B cell (primary cell): ENCODE results near the gene LSP1. TPM values are rescaled to one million over a fixed set of nuclear protein-coding genes. Genes with fewer than 3 reads are reported as not detected.

Experiments
- ATAC-seq: fragments of 200-7000 bp; cut with Tn5 transposase; one replicate; pipeline ENCODE4 v1.10.0; 2021; ENCODE audit warnings: low read depth, mild to moderate bottlenecking, moderate number of reproducible peaks, moderate library complexity
- CTCF ChIA-PET: fragments of 350-600 bp; sonication (Branson Sonifier 250); formaldehyde crosslinking; loops from one replicate; lab custom pipeline; 2021; ENCODE audit warnings: antibody characterized with exemption, inconsistent platforms; lab: Charles Lee
- POLR2A ChIA-PET: fragments of 350-600 bp; sonication (Branson Sonifier 250); formaldehyde crosslinking; loops from one replicate; lab custom pipeline; 2021; ENCODE audit warnings: antibody characterized with exemption; lab: Charles Lee
- DNase-seq: peaks from one replicate; pipeline ENCODE4 v3.0.0; 2013
- H2AFZ ChIP-seq: 2 replicates; pipeline ENCODE4 v1.6.1; 2012; ENCODE audit warnings: mild to moderate bottlenecking, low read depth, low read length; ENCODE audit not compliant: insufficient read depth, poor library complexity, severe bottlenecking
- H3K27ac ChIP-seq, 2 donors: 1 replicate in 1 of 2; 2 replicates in 1 of 2; pipeline ENCODE4 v1.5.1; 2012 to 2013; ENCODE audit warnings: low read length in 2 of 2, mild to moderate bottlenecking in 2 of 2, moderate library complexity in 1 of 2
- H3K27me3 ChIP-seq, 4 experiments: fragments of 200-600 bp in 1 of 4; sonication (generic) in 1 of 4; replicated peaks in 1 of 4; 1 replicate in 2 of 4; 2 replicates in 2 of 4; pipeline versions ENCODE4 v1.6.1 to v1.7.0; 2013 to 2016; ENCODE audit warnings: low read length in 3 of 4, mild to moderate bottlenecking in 2 of 4, mixed read lengths in 1 of 4, moderate library complexity in 1 of 4; ENCODE audit not compliant: insufficient read depth in 4 of 4, control insufficient read depth in 3 of 4; ENCODE audit errors: control extremely low read depth in 1 of 4
- H3K36me3 ChIP-seq, 2 experiments: replicated peaks in 1 of 2; 1 replicate in 1 of 2; 2 replicates in 1 of 2; pipeline versions ENCODE4 v1.6.1 to v1.7.1; 2013; ENCODE audit warnings: low read length in 1 of 2; ENCODE audit not compliant: insufficient read depth in 2 of 2, control insufficient read depth in 1 of 2; ENCODE audit errors: control extremely low read depth in 1 of 2, extremely low read depth in 1 of 2
- H3K4me1 ChIP-seq, 2 donors: fragments of 200-600 bp in 1 of 2; sonication (generic) in 1 of 2; 1 replicate in 1 of 2; 2 replicates in 1 of 2; pipeline versions ENCODE4 v1.5.1 to v1.6.1; 2013 to 2017; ENCODE audit warnings: low read length in 2 of 2; ENCODE audit not compliant: control insufficient read depth in 2 of 2, insufficient read depth in 2 of 2
- H3K4me2 ChIP-seq: replicated peaks from 2 replicates; pipeline ENCODE3; 2012; ENCODE audit warnings: mild to moderate bottlenecking, low read depth, low read length; ENCODE audit not compliant: poor library complexity, severe bottlenecking
- H3K4me3 ChIP-seq, 5 experiments: fragments of 200-600 bp in 1 of 5; sonication (generic) in 1 of 5; 1 replicate in 3 of 5; 2 replicates in 2 of 5; pipeline versions ENCODE4 v1.5.1 to v1.7.0; 2011 to 2016; ENCODE audit warnings: low read length in 4 of 5, mild to moderate bottlenecking in 4 of 5, low read depth in 2 of 5, control low read depth in 1 of 5, moderate library complexity in 1 of 5; ENCODE audit not compliant: insufficient read depth in 1 of 5; ENCODE audit errors: control extremely low read depth in 1 of 5, extremely low read depth in 1 of 5
- H3K79me2 ChIP-seq: fragments of 200-600 bp; sonication (generic); one replicate; pipeline ENCODE4 v1.6.0; 2016; ENCODE audit warnings: low read length; ENCODE audit not compliant: control insufficient read depth, insufficient read depth
- H3K9ac ChIP-seq: fragments of 200-600 bp; sonication (generic); 2 replicates; pipeline ENCODE4 v1.6.1; 2017; ENCODE audit warnings: mild to moderate bottlenecking, low read length, moderate library complexity
- H3K9me3 ChIP-seq, 3 donors: one replicate each; pipeline versions ENCODE4 v1.6.1 to v1.7.1; 2013; ENCODE audit warnings: low read length in 2 of 3; ENCODE audit not compliant: control insufficient read depth in 2 of 3, insufficient read depth in 1 of 3; ENCODE audit errors: control extremely low read depth in 1 of 3
- H4K20me1 ChIP-seq: 2 replicates; pipeline ENCODE4 v1.6.0; 2012; ENCODE audit warnings: mild to moderate bottlenecking, low read length; ENCODE audit not compliant: insufficient read depth, control insufficient read depth, poor library complexity, severe bottlenecking
- H3K27ac Mint-ChIP-seq: one replicate; pipeline ENCODE4 v1.8.0; 2021; ENCODE audit warnings: mixed read lengths
- H3K27me3 Mint-ChIP-seq: one replicate; pipeline ENCODE4 v1.8.0; 2021; ENCODE audit warnings: mixed read lengths
- H3K4me1 Mint-ChIP-seq: one replicate; pipeline ENCODE4 v1.8.0; 2021; ENCODE audit warnings: mixed read lengths
- H3K4me3 Mint-ChIP-seq: one replicate; pipeline ENCODE4 v1.8.0; 2021; ENCODE audit warnings: mixed read lengths
- H3K9me3 Mint-ChIP-seq: one replicate; pipeline ENCODE4 v1.8.0; 2022; ENCODE audit warnings: mixed read lengths; ENCODE audit not compliant: insufficient read depth
- CTCF ChIP-seq: fragments of 200-600 bp; IDR thresholded peaks from one replicate; pipeline ENCODE4 v1.8.0; 2022; ENCODE audit warnings: antibody characterized with exemption, mild to moderate bottlenecking
- EZH2 ChIP-seq: IDR thresholded peaks from 2 replicates; pipeline ENCODE4 v1.6.1; 2012; ENCODE audit warnings: borderline replicate concordance, low read depth, mild to moderate bottlenecking, moderate library complexity, low read length; ENCODE audit not compliant: insufficient read depth, poor library complexity, severe bottlenecking
- WGBS: methylation state at CpG from one replicate; pipeline ENCODE4 v1.1.5; 2013; ENCODE audit warnings: missing lambda C conversion rate; ENCODE audit not compliant: insufficient coverage; 5-methylcytosine and 5-hydroxymethylcytosine counted together
- intact Hi-C: fragments of 100-400 bp; cut with micrococcal nuclease; formaldehyde crosslinking; loops from one replicate; pipeline ENCODE4 v1.10.0; 2022
- polyA plus RNA-seq: library from polyadenylated mRNA; depleted of rRNA; stranded (reverse); fragments of >200 nt; gene quantifications from 2 replicates; pipeline ENCODE4 v1.2.3, GENCODE V29; 2012
- total RNA-seq, 2 donors: library from RNA; stranded (reverse); fragments of 120-200 nt in 1 of 2; gene quantifications; 1 replicate in 1 of 2; 2 replicates in 1 of 2; pipeline versions ENCODE4 v1.2.3 to v1.2.4, GENCODE V29; 2013 to 2022

The LSP1 gene
- total and polyA plus RNA-seq, 2 donors (not counting 1 experiment from before 2014, with no cell fraction given), result 249 to 446 TPM

- H3K36me3 ChIP-seq, result no peaks in the 10 kb centered on the region
- Mint-ChIP-seq H3K27me3 (peaks cover 22% of the 10 kb centered on the region), H3K27ac (no peak overlapping the region), H3K4me1 (no peaks in the 10 kb centered on the region), H3K9me3 (no peaks in the 10 kb centered on the region), H3K4me3 (no peak overlapping the region)
- no peak for DNase-seq
- no peak for ATAC-seq
- no peaks in the 10 kb centered on the region for H3K79me2 ChIP-seq
- ChIA-PET CTCF (no interaction called here), POLR2A (no interaction called here)
- H4K20me1 ChIP-seq, result no peaks in the 10 kb centered on the region
- no peak overlapping the region for H3K4me2 ChIP-seq
- no peak for TF ChIP-seq CTCF
- no peak for TF ChIP-seq EZH2
- no peak overlapping the region for H2AFZ ChIP-seq
- H3K4me1 ChIP-seq, result peaks cover 0 to 5% of the 10 kb centered on the region in 2 donors
- H3K9me3 ChIP-seq, result no peaks in the 10 kb centered on the region
- H3K27me3 ChIP-seq, result peaks cover 0 to 31% (median 8%) of the 10 kb centered on the region in 4 experiments
- 80% methylated on average over 17 of the region's 17 CpGs for WGBS
- intact Hi-C loops, result no loop called here
- H3K27ac ChIP-seq, result no peak overlapping the region
- H3K4me3 ChIP-seq, result no peak overlapping the region
- no peak overlapping the region for H3K9ac ChIP-seq
These were observed 71.3 kb downstream of the LSP1 start for GRCh38 chr11:1924181-1924580.

GRCh38 chr11:1924646-1925372 is 71.9 kb downstream of the LSP1 start:
- H3K9me3 ChIP-seq, result no peaks in the 10 kb centered on the region
- WGBS, result 93% methylated on average over 16 of the region's 21 CpGs
- Mint-ChIP-seq H3K4me1 (no peaks in the 10 kb centered on the region), H3K9me3 (no peaks in the 10 kb centered on the region), H3K27ac (no peak overlapping the region), H3K4me3 (no peak overlapping the region), H3K27me3 (peaks cover 20% of the 10 kb centered on the region)
- no peak overlapping the region for H3K27ac ChIP-seq
- no peaks in the 10 kb centered on the region for H3K36me3 ChIP-seq
- peaks cover 0 to 31% (median 8%) of the 10 kb centered on the region in 4 experiments for H3K27me3 ChIP-seq
- no peak overlapping the region for H3K4me3 ChIP-seq
- no peaks in the 10 kb centered on the region for H4K20me1 ChIP-seq
- no peak overlapping the region for H3K4me2 ChIP-seq
- DNase-seq (no peak), ATAC-seq (no peak)
- intact Hi-C loops, result no loop called here
- ChIA-PET POLR2A (no interaction called here), CTCF (no interaction called here)
- H3K4me1 ChIP-seq, result peaks cover 0 to 5% of the 10 kb centered on the region in 2 donors
- no peak for TF ChIP-seq EZH2
- H3K9ac ChIP-seq, result no peak overlapping the region
- no peak overlapping the region for H2AFZ ChIP-seq
- no peaks in the 10 kb centered on the region for H3K79me2 ChIP-seq
